Activated T-helper 17 cell treated with anti-CD3 and anti-CD28 coated beads, Interleukin-2, amount 50 U/mL, for 72 hours (primary cell): ENCODE measurements around the gene DGKZ. TPM values are rescaled to one million over a fixed set of nuclear protein-coding genes. Genes with fewer than 3 reads are reported as not detected.
A peak's percentile ranks its signal among the peaks of the same experiment; 100 is the strongest.

Experiments
- ATAC-seq: fragments of 150-1000 bp; cut with Tn5 transposase; replicated peaks from 2 replicates; pipeline ENCODE4 v1.10.0; 2021; ENCODE audit warnings: mild to moderate bottlenecking, moderate library complexity
- H3K27ac Mint-ChIP-seq: one replicate; pipeline ENCODE4 v1.8.0; 2022; ENCODE audit warnings: mixed read lengths
- H3K27me3 Mint-ChIP-seq: one replicate; pipeline ENCODE4 v1.8.0; 2022; ENCODE audit warnings: mixed read lengths
- H3K36me3 Mint-ChIP-seq: one replicate; pipeline ENCODE4 v1.8.0; 2022; ENCODE audit warnings: low read depth, mild to moderate bottlenecking, mixed read lengths
- H3K4me1 Mint-ChIP-seq: one replicate; pipeline ENCODE4 v1.8.0; 2022; ENCODE audit warnings: mixed read lengths
- H3K4me3 Mint-ChIP-seq: one replicate; pipeline ENCODE4 v1.8.0; 2022; ENCODE audit warnings: mild to moderate bottlenecking, mixed read lengths
- H3K9me3 Mint-ChIP-seq: one replicate; pipeline ENCODE4 v1.8.0; 2022; ENCODE audit warnings: mixed read lengths
- total RNA-seq, 2 donors: library from RNA; stranded (reverse); gene quantifications; one replicate each; pipeline ENCODE4 v1.2.3, GENCODE V29; 2022

Gene DGKZ
- total RNA-seq, 2 donors from 2014 or later, result 78.9 to 100 TPM

DNA sequence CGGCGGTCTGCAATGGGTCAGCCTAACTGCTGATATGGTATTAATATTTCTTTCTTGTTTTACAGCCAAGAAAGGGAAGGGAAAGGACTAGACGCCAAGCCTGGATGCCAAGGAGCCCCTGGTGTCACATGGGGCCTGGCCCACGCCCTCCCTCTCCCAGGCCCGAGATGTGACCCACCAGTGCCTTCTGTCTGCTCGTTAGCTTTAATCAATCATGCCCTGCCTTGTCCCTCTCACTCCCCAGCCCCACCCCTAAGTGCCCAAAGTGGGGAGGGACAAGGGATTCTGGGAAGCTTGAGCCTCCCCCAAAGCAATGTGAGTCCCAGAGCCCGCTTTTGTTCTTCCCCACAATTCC is 36.1 kb downstream of the DGKZ start:
- H3K4me3 Mint-ChIP-seq, result no peak overlapping the region
- no peaks in the 10 kb centered on the region for H3K36me3 Mint-ChIP-seq
- H3K27ac Mint-ChIP-seq, result no peak overlapping the region
- no peaks in the 10 kb centered on the region for H3K9me3 Mint-ChIP-seq
- ATAC-seq, result no peak
- peaks cover 35% of the 10 kb centered on the region for H3K27me3 Mint-ChIP-seq
- peaks cover 16% of the 10 kb centered on the region for H3K4me1 Mint-ChIP-seq

DNA sequence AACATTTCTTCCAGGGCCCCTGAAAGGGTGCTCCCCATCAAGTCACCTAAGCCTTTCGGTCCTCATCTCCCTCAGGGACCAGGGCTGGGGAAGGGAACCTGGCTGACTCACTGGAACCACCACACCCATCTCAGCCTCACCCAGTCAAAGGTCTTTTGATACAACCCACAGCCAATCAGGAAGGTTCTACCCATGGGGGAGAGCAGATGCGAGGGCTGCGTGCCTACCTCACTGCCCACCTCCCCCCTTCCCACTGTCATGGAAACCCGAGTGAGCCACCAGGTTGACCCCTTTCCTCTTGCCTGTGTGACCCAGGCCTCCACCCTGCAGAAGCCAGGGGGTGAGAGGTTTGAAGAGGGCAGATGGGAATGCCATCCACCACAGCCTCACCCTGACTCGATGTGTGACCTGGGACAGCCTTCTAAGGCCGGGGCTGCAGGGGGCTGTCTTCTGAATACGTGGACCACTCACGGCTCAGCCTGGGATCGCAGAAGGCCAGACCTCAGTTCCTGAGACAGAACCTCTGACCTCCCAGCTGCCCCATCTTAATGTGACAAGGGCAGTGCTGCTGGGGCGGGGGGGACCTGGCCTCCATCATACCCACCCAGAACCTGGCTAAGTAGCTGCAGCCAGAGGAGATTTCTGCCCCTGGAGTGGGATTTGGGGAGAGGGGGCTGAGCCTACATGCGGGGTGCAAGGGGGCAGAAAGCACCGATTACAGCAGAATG is 36.9 kb downstream of the DGKZ start:
- Mint-ChIP-seq H3K9me3 (no peaks in the 10 kb centered on the region), H3K36me3 (no peaks in the 10 kb centered on the region), H3K27ac (no peak overlapping the region), H3K4me1 (peaks cover 18% of the 10 kb centered on the region), H3K27me3 (peaks cover 40% of the 10 kb centered on the region), H3K4me3 (no peak overlapping the region)
- no peak for ATAC-seq

DNA sequence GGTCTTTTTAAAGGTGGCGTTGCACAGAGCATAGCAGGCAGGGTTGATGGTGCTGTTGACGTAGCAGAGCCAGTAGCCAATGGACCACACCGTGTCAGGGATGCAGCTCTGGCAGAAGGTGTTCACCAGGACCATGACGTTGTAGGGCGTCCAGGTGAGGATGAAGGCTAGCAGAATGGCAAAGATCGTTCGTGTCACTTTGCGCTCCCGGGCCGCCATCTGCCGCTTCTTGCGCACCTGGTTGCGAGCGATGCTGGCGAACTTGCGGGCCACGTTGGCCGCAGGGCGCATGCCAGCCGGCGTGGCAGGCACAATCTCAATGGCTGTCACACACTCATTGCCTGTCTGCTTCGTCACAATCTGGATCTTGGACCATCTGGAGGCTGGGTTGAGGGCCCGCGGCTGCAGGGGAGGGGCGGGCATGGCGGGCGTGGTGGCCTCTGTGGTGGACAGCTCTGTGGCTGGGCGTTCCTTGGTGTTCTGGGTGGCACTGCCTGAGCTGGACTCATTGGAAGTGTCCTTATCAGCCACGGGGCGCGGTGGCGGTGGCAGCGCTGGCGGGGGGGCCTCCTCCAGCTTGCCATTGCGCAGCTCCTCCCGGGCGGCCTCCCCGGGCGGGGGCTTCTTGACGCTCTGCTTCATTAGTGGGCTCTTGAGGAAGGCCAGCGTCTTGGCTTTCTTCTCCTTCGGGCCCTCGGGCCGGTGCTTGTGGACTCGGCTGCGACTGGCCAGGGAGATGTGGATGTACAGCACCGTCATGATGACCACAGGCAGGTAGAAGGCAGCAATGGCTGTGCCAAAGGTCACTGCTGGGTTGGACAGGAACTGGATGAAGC is 38.1 kb downstream of the DGKZ start:
- H3K4me3 Mint-ChIP-seq, result no peak overlapping the region
- H3K27ac Mint-ChIP-seq, result no peak overlapping the region
- H3K36me3 Mint-ChIP-seq, result no peaks in the 10 kb centered on the region
- ATAC-seq, result no peak
- peaks cover 50% of the 10 kb centered on the region for H3K27me3 Mint-ChIP-seq
- H3K9me3 Mint-ChIP-seq, result no peaks in the 10 kb centered on the region
- H3K4me1 Mint-ChIP-seq, result peaks cover 18% of the 10 kb centered on the region

DNA sequence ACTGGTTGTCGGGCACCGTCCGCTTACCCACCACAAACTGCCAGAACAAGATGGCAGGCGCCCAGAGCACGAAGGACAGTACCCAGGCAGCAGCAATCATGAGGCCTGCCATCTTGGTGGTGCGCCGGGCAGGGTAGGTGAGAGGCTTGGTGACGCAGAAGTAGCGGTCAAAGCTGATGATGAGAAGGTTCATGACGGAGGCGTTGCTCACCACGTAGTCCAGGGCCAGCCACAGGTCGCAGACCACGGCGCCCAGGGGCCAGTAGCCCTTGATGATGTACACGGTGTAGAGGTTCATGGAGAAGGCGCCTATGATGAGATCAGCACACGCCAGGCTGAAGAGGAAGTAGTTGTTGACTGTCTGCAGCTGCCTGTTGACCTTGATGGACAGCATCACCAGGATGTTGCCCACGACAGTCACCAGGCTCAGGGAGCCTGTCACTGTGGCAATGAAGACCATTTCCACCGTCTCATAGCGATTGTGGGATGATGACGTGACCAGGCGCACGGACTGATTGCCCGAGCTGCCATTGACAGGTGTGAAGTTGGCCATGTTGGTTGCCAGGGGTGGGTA is 38.8 kb downstream of the DGKZ start:
- Mint-ChIP-seq H3K36me3 (no peaks in the 10 kb centered on the region), H3K27ac (peak overlapping the region; percentile 19), H3K9me3 (no peaks in the 10 kb centered on the region), H3K27me3 (peaks cover 53% of the 10 kb centered on the region), H3K4me1 (peaks cover 18% of the 10 kb centered on the region), H3K4me3 (no peak overlapping the region)
- no peak for ATAC-seq

DNA sequence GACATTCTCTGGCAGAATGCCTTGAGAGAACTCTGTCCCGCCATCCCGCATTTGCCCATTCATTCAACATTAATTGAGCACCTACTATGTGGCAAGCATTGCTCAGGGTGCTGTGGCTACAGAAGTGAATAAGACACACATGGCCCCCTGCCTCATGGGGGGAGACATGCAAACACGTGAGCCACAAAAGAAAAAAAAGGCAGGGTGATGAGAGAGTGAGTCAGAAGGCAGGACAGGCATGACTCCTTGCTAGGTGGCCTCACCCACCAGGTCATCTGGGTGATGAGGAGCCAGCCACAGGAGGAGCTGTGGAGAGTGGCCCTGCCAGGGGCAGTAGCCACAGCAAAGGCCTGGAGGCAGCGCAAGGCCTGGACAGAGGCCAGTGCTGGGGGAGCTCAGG is 39.4 kb downstream of the DGKZ start:
- peak; percentile 25 for ATAC-seq
- H3K27ac Mint-ChIP-seq, result peak overlapping the region; percentile 19

DNA sequence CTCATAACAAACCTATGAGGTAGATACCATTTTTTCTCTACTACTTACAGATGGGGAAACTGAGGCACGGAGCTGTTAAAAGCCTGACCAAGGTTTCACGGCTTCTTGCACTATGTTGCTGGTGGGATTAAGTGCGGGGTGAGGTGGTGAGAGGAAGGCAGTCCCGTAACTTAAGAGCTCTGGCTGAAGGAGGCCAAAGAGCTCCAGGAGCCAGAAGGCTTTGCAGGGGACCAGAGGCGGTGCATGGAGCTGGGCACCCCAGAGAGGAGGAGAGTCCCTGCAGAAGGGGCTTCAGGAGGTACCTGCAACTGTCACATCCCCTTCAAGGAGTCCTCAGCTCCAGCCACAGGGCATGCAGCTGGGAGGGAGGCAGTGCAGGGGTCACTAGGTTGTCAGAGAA is 40.2 kb downstream of the DGKZ start:
- H3K27ac Mint-ChIP-seq, result no peak overlapping the region
- no peak for ATAC-seq
- H3K9me3 Mint-ChIP-seq, result no peaks in the 10 kb centered on the region
- peaks cover 49% of the 10 kb centered on the region for H3K27me3 Mint-ChIP-seq
- no peaks in the 10 kb centered on the region for H3K36me3 Mint-ChIP-seq
- no peak overlapping the region for H3K4me3 Mint-ChIP-seq
- peaks cover 18% of the 10 kb centered on the region for H3K4me1 Mint-ChIP-seq

More for the DNA sequence above, 39.4 kb downstream of the DGKZ start:
- no peaks in the 10 kb centered on the region for H3K9me3 Mint-ChIP-seq
- peaks cover 53% of the 10 kb centered on the region for H3K27me3 Mint-ChIP-seq
- no peak overlapping the region for H3K4me3 Mint-ChIP-seq
- peaks cover 18% of the 10 kb centered on the region for H3K4me1 Mint-ChIP-seq
- H3K36me3 Mint-ChIP-seq, result no peaks in the 10 kb centered on the region

DNA sequence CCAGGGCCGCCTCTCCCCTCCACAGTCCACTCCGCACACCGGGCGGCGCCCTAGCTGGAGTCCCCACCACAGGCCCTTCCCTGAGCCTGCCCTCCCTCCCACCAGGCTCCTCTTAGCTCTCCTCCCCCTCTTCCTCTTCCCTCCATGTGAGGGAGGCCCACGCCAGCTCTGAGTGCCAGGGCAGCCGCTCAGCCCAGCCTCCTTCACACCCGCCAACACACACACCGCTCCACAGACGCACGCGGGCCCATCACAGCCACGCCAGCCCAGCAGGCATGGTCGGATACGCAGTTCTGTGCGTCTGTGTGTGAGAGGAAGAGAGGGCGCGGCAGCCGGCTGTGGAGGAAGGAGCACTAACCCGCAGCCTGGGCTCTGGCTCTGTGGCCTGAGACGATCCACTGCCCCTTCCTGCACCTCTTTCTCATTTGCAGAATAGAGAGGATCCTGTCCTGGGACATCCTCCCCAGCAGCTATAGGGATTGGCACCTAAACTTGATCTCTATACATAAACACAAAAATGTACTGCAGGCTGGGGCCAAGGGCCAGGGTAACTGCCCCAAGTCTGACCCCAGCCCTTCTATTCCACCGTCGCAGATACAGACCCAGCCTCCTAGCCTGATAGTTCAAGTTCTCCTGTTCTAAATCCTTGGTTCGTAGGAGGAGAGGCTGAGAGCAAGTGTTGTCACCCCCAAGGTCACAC is 40.8 kb downstream of the DGKZ start:
- no peak overlapping the region for H3K4me3 Mint-ChIP-seq
- no peak overlapping the region for H3K27ac Mint-ChIP-seq
- no peaks in the 10 kb centered on the region for H3K9me3 Mint-ChIP-seq
- ATAC-seq, result no peak
- H3K27me3 Mint-ChIP-seq, result peaks cover 54% of the 10 kb centered on the region
- H3K4me1 Mint-ChIP-seq, result peaks cover 24% of the 10 kb centered on the region
- H3K36me3 Mint-ChIP-seq, result peaks cover 6% of the 10 kb centered on the region

DNA sequence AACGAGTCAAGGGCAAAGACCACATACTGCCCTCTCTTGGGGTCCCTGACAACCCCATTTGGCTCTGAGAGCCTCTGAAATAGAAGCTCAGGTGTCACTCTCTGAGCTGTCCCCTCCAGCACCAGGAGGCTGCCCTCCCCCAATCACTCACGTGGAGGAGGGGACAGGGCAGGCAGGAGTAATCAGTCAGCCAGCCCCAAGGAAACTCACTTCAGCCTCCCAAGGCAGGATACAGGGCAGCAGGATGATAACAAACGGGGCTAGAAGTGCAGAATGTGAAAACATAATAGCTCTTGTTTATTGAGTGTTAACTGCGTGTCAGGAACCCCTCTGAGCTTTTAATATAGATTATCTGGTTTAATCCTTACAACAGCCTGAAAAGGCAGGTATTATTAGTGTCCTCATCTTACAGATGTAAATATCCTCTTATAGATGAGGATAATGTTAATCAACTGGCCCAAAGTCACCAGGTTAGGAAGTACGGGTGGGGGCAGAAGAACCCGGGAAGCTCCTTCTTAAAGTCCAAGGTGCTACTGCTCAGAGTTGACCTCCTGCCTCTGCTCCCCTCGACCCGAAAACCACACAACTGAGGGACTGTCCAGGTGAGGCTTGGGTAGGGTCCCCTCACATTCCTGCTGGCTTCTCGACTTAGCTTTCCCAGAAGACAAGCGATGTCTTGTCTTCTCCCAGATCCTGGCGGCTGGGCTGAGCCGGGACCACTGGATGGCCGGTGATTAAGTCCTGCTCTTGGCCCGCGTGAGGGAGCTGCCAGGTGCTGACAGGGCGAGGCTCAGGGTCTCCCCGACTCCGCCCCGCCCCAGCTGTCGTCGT is 41.6 kb downstream of the DGKZ start:
- H3K27ac Mint-ChIP-seq, result no peak overlapping the region
- peaks cover 56% of the 10 kb centered on the region for H3K27me3 Mint-ChIP-seq
- H3K4me1 Mint-ChIP-seq, result peaks cover 26% of the 10 kb centered on the region
- H3K4me3 Mint-ChIP-seq, result peak overlapping the region; percentile 63
- peaks cover 8% of the 10 kb centered on the region for H3K36me3 Mint-ChIP-seq
- H3K9me3 Mint-ChIP-seq, result no peaks in the 10 kb centered on the region
- no peak for ATAC-seq

DNA sequence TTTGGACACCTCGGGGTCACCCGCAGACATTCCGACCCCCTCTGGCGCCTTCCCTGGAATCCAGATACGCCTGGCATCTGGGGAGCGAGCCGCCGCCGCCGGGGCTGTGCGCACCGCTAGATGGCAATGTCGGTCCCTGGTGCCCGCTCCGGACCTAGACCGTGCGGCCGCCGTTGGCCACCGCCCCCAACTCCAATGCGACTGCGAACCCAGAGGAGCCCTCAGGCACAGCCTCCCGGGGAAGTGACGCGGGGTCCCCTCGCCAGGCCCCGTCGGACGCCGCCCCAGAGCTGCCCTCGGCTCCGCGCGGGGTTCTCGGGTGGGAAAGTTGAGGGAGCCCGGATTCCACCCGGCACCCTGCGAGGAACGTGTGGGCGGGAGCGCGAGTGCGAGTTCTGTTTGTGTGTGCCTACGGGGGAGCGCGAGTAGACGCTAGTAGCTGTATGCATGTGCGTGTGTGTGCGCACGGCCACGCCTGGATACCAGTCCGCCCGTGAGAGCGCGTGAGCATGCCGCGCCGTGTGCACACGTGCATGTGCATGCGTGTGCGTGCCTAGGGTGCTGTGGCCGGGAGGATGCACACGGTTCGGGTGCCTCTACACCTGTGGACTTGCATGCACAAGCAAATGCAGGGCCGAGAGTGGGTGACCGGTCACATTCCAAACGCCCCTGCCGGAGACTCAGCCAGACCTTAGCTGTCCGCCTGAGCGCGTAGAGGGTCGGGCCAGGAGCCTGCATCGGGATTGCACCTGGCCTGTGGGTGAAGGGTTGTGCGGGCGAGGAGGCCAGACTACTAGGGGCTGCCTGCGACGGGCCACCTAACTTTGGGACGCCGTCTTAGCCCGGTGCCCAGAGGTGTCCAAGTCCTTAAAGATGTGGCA is 42.4 kb downstream of the DGKZ start:
- peak; percentile 64 for ATAC-seq
- H3K36me3 Mint-ChIP-seq, result peaks cover 8% of the 10 kb centered on the region
- no peaks in the 10 kb centered on the region for H3K9me3 Mint-ChIP-seq
- peaks cover 55% of the 10 kb centered on the region for H3K27me3 Mint-ChIP-seq
- H3K4me1 Mint-ChIP-seq, result peaks cover 26% of the 10 kb centered on the region
- no peak overlapping the region for H3K27ac Mint-ChIP-seq
- H3K4me3 Mint-ChIP-seq, result peak overlapping the region; percentile 63

DNA sequence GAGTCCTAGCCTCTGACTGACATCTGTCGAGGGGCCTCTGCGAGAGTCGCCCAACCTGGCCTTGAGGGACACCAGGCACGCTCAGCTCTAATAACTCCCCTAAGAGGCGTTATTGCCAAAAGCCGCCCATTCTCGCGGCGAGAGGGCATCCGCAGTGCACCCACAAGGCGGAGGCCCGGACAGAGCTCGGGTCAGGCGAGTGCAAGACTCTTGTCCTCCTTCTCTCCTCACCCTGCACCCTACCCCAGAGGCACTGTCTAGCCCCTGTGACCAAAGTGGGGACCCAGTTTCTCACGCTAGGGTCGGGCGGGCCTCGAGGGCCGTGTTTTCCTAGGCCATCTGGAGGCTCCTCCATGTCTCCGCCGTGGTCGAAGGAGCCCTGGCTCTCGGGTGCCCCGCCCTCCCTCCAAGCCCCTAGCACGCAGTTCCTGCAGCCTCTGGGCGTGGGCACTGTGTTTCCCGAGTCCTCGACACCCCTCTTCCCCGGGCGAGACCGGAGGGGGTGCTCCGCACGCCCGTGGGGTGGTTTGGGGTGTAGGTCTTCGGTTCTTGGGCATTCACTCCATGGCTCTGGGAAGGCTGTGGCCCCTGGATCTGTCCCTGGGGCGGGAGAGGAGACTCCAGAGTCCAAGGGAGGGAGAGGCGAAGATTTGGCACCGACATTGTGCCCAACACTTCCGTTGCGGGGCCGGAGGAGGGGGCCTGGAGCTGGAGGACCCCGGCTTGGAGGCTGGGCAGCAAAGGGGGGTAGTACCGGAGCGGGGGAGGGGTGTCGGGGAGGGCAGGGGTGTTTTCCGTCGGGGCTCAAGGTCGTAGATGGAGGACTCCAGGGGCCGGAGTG is 43.3 kb downstream of the DGKZ start:
- ATAC-seq, result no peak
- peaks cover 8% of the 10 kb centered on the region for H3K36me3 Mint-ChIP-seq
- H3K4me3 Mint-ChIP-seq, result peak overlapping the region; percentile 63
- H3K27me3 Mint-ChIP-seq, result peaks cover 48% of the 10 kb centered on the region
- peaks cover 26% of the 10 kb centered on the region for H3K4me1 Mint-ChIP-seq
- no peak overlapping the region for H3K27ac Mint-ChIP-seq
- H3K9me3 Mint-ChIP-seq, result no peaks in the 10 kb centered on the region

DNA sequence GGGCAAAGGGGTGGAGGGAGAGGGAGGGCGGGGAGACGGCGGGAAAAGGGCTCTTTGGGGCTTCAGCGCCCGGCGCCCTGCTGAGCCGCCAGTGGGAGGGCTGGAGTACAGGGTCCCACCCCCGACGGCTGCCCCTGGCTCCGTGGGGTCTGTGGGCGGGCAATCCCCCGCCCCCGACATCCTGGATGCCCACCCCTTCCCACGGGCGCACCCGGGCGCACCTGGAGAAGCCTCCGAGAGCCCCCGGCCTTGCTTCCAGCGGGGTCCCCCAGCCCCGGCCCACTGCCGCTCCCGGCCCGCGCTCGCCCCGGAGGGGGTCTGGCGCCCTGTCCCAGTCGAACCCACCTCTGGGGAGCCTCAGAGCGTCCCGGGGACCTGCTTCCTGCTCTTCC is 43.9 kb downstream of the DGKZ start:
- H3K4me1 Mint-ChIP-seq, result peaks cover 26% of the 10 kb centered on the region
- H3K4me3 Mint-ChIP-seq, result peak overlapping the region; percentile 63
- peaks cover 43% of the 10 kb centered on the region for H3K27me3 Mint-ChIP-seq
- ATAC-seq, result no peak
- peaks cover 8% of the 10 kb centered on the region for H3K36me3 Mint-ChIP-seq
- no peaks in the 10 kb centered on the region for H3K9me3 Mint-ChIP-seq
- H3K27ac Mint-ChIP-seq, result no peak overlapping the region

DNA sequence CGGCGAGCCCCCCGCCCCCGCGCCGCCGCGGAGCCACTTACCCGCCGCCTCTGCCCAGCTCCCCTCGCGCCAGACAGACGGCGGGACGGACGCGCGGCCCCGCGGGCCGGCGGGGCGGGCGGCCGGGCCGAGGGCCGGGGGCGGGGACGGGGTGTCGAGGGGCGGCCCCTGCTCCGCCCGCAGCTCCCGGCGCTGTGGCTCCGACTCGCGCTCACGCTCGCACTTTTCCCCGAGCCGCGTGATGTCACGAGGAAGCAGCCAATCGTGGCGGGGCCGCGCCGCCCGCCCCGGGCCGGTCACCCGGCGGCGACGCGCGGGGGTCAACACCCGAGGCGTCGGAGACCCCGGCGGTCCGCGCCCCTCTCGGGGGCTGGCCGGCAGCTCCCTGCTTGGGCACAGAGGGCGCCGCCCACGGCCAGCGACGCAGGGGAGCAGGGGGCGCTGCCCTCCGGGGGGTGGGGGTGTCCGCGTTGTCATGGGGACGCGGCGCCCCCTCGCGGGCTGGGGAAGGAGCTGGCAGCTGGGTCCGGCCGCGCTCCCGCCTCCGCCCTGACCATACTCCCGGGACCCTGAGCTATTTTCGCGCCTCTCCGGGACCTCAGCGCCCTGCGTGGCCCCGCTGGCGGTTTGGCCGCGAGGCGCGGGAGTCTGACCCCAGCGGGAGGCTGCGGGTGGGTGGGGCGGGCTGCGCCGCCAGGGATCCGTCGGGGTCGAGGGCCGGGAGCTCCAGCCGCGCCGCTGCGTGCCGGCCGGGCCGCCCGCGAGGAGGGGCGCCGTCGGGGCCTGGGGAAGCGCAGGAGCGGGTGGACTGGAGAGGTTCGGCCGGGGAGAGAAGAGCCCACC is 44.5 kb downstream of the DGKZ start, which contains the start of gene CHRM4:
CHRM4 (minus strand) TSS at position 199 of the 843 bp plus-strand sequence. CDS start 5,219 bp downstream, outside the sequence.
- ATAC-seq, result peak; percentile 22
- Mint-ChIP-seq H3K9me3 (no peaks in the 10 kb centered on the region), H3K27me3 (peaks cover 37% of the 10 kb centered on the region), H3K4me1 (peaks cover 21% of the 10 kb centered on the region), H3K27ac (peak within 1 kb of the TSS; percentile 20), H3K4me3 (peak within 1 kb of the TSS; percentile 78), H3K36me3 (peaks cover 12% of the 10 kb centered on the region)
